ENCODE data around the gene UBAC1.

DNA sequence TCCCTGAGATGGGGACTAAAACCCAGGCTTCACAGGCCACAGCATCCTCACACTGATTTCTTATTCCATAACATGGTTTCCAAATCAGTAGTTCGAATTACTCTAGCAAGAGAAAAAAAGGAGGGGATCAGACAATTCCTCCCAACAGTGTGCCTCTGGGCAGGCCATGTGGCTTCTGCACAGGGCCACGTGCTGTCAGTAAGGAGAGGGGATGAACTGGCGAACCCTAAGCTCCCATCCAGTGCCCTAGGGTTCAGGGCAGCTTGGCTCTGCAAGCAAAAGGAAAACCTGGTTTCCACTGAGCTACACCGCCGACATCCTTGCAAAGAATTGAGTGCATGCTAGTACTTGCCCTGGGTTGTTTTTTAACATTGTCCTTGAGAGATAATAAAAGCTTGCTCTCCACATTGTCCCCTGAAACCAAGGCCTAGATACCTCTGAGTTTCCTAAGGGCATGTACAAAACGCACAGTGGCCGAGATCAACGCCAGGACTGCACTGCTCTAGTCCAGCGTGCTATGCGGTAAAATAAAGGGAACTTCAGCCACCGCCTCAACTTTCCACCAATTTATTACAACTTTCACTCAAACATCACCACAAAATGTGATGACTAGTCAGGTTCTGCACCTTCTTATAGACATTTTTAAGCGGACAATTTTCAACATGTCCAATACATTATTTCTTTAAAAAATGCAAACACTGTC is 58.4 kb downstream of the UBAC1 start:
- TF ChIP-seq POLR2A (IDR thresholded peaks at IDR 0.05; ENCODE audit: low read length) (no peak), GATA1 (IDR thresholded peaks at IDR 0.05; ENCODE audit: low read depth, low read length) (no peak)

Measured in erythroblast (primary cell).